Hematopoietic multipotent progenitor cell treated with erythropoietin and hydrocortisone succinate and interleukin-3 and kit ligand, for 17 days (in vitro differentiated cells): ENCODE results near the gene CYP17A1.
"Not testable (repeated sequence)": the region's sequence is repeated elsewhere in the genome, so short reads cannot be mapped to it uniquely, and the experiment has no call there.

Source experiments
- DNase-seq: peaks from one replicate; pipeline ENCODE4 v3.0.0-alpha.2; 2015; ENCODE audit warnings: low spot score

Gene CYP17A1

DNA sequence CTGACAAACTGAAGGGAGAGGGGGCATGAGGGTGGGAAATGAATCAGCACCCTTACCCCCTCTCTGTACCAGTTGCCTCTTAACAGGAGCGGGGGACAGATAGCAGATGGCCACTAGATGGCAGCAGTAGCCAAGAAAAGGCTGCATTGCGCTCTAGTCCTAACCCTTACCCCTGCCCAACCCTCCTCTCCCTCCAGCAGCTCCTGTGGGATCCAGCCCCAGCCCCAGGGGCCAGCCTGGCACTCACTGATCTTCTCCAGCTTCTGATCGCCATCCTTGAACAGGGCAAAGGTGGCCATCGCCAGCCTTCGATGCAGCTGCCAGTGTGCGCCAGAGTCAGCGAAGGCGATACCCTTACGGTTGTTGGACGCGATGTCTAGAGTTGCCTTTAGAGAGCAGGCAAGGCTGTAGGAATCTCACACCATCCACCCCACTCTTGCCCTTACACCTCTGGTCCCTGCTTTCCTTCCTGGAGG is 2.2 kb downstream of the CYP17A1 start:
- DNase-seq, result peak; percentile 82

DNA sequence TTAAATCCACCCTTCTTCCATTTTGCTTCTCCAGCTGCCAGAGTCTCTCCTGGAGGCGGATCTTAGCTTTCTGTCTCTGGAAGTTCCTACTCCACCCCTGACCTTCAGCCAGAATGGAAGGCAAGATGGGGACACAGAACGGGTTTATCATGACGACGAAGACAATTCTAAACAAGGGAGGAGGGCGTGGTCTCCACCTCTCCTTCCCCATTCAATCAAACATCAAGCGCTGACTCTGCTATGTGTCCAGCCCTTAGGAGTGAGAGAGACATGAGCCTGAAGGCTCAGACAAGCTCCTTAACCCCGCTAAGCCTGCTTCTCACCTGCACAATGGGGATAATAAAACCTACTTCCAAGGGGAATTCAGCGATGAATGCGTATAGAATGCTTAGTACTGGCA is 3.1 kb downstream of the CYP17A1 start:
- DNase-seq, result no peak

DNA sequence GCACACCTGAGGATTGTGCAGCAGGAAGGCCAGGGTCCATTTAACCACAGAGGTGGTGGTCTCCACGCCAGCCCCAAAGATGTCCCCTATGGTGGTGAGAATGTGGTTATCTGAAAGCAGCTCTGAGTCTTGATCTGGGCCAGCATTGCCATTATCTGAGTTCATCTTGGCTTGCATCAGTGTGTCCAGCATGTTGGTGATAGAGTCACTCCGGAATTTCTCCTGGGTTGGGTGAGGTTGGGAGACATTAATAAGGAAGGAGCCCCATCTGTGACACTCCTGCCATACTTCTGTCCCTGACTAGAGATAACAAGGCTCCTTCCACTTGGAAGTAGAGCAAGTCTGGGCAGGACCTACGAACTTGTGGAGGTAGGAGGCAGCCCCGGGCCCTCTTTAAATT is 4.2 kb downstream of the CYP17A1 start:
- no peak for DNase-seq

DNA sequence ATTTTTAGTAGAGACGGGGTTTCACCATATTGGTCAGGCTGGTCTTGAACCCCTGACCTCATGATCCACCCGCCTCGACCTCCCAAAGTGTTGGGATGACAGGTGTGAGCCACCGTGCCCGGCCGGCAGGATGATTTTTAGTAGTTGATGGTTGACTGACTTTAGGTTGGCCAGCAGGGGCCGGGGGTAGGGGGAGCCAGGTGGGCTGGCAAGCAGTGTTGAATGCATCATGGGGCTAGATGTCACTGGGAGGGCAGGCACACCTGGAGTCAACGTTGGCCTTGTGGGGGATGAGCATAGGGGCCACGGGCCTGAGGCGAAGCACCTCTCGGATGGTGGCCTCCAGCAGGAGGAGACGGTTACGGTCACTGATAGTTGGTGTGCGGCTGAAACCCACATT is 5.0 kb downstream of the CYP17A1 start:
- DNase-seq, result no peak

DNA sequence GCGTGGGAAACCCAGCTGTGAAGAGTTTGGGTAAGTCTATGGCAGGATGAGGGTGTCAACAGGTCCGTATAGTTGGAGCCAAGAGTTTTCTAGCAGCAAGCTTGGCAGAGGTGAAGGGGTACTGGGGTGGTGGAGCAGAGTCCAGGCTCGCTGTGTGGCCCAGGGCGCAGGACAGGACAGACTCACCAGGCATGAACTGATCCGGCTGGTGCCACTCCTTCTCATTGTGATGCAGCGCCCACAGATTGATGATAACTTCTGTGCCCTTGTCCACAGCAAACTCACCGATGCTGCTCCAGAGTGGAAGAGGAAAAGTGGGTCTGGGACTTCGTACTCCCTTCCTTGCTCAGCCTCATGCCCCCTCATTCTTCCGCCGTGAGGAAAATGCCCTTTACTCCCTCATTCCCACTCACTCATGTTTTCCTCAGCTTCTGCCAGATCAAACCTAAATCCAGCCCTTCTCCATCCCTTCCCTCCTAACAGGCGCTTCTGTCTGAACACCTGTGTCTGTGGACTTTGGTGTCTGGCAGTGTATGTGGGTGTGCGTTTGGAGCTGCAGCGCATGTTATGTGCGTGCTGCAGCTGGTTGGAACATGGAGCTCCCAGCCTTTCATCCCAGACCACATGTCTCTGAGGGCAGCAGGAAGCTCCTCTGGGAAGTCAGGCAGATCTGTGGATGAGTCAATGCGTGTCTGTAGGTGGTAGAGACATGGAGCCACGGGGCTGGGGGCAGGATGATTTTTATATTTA is 5.7 kb downstream of the CYP17A1 start:
- no peak for DNase-seq

DNA sequence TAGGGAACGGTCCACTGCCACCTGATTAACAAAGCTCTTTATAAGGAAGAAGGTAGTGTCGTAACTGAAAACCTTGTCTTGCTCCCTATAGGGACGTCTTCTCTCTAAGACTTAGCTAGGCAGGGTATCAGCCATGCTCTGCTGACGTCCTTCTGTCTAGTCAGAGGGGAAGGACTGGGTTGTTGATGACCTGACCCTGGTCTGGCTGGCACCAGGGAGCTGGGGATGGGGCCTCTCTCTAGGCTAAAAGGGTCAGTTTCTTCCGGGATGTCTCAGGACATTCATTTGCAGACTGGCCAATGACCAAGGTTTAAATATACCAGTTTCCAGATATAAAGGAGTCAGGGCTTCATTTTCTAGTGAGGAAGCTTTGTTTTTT is 9.6 kb downstream of the CYP17A1 start:
- DNase-seq, result no peak

- DNase-seq, result no peak
Observed at GRCh38 chr10:102826148-102826796, 10.9 kb downstream of the CYP17A1 start.

DNA sequence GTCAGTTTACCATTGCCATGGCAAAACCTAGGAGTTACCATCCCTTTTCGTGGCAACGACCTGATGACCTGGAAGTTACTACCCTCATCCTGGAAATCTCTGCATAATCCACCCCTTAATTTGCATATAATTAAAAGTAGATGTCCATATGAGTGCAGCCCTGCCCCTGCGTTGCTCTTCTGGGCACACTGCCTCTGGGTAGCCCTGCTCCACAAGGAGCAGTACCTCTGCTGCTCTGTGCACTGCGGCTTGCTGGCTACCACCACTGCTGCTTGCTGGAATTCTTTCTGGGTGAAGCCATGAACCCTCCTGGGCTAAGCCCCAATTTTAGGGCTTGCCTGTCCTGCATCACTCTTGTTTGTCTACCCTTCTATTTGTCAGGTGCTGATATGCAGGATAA is 12.5 kb downstream of the CYP17A1 start:
- no peak for DNase-seq

DNA sequence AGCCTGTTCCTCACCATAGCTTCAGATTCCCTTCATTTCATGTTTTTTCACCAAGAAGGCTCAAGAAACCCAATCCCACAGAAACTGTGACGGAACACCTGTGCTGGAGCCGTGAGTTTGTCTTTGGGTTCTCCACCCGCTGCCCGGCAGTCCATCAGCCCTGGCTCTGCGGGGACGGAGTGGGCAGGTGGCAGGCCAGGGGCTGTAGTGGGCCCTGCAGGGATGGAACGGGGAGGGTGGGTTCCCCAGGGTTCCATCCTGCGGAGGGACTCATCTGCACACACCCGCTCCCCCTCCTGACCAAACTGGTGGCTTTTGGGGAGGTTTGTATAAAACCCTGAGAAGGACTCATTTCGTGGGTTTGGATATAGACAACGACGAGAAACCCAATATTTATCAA is 15.0 kb downstream of the CYP17A1 start:
- DNase-seq, result no peak

- DNase-seq, result not testable (repeated sequence)
Observed at GRCh38 chr10:102820008-102820407, 17.2 kb downstream of the CYP17A1 start.

GRCh38 chr10:102819054-102819453 is 18.2 kb downstream of the CYP17A1 start:
- DNase-seq, result no peak

GRCh38 chr10:102817175-102817574 is 20.0 kb downstream of the CYP17A1 start:
- no peak for DNase-seq

DNA sequence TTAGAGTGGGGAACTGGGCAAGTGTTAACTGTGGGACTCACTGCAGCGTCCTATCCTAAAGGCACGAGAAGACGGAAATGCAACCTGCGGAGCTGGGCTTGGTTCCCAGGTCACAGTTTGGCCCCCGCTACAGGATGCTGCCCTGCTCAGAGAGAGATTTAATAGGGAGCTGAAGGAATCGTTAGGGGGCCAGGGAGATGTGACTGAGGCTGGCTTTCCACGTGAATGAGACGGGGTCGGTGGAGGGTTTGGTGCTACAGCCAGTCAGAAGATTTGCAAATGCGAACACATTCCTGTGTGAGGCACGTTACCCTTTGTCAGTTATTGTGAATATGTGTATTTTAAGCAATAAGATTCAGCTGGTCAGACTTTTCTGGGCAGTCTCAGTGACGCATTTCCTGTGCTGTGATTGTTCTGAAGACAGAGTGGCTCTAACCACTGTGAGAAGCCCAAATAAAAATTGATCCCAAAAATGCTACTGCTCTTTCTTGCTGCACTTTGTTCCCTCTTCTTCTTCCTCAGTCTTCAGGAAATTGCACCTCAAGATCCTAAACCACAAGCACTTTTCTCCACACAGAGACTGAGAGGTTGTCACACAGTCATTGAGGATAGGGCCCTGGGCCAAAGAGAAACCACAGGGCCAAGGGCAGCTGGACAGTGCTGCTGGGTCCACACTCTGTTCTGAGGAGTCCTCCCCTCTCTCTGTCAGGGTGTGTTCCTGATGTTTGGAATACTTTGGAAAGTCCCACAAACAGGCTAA is 21.2 kb downstream of the CYP17A1 start:
- no peak for DNase-seq

GRCh38 chr10:102814873-102815661 is 22.1 kb downstream of the CYP17A1 start:
- no peak for DNase-seq

GRCh38 chr10:102814453-102814871 is 22.8 kb downstream of the CYP17A1 start:
- DNase-seq, result no peak

- DNase-seq, result no peak
Observed at GRCh38 chr10:102813734-102814452, 23.3 kb downstream of the CYP17A1 start.

- DNase-seq, result no peak
Observed at GRCh38 chr10:102813017-102813541, 24.1 kb downstream of the CYP17A1 start.

DNA sequence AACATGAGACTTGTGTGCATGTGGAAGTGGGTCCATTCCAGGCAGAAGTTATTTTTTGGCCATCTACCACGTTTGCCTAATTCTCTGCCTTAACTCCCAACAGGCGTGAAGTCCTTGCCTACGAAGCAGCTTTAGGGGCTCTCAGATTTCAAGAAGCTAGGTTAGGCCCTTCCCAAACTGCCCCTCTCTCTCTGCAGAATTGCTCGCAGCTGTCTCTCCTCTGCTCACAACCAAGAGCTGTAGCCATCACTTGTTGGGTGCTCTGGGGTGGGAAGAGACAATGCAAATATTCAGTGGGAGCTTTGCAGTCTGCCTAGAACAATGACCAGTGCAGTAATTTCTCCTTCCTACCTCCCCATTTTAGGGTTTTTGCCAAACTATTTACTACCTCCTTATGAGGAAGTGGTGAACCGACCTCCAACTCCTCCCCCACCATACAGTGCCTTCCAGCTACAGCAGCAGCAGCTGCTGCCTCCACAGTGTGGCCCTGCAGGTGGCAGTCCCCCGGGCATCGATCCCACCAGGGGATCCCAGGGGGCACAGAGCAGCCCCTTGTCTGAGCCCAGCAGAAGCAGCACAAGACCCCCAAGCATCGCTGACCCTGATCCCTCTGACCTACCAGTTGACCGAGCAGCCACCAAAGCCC is 24.9 kb downstream of the CYP17A1 start:
- DNase-seq, result no peak

DNA sequence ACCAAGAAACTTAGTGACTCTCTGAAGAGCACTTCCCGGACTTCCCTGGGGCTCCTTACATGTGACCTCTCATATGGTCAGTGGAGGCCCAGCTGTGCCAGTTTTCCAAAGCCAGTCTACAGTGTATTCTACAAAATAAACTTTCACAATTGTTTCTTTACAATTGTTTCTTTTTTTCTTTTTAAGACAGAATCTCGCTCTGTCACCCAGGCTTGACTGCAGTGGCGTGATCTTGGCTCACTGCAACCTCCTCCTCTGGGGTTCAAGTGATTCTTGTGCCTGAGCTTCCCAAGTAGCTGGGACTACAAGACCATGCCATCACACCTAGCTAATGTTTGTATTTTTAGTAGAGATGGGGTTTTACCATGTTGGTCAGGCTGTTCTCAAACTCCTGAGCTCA is 25.9 kb downstream of the CYP17A1 start:
- no peak for DNase-seq

GRCh38 chr10:102808380-102808779 is 28.8 kb downstream of the CYP17A1 start:
- DNase-seq, result no peak
